Panc1 (cell line): ENCODE measurements around the gene MN1. TPM values are rescaled to one million over a fixed set of nuclear protein-coding genes. Genes with fewer than 3 reads are reported as not detected.

Source experiments
- ATAC-seq: fragments of 200-7000 bp; cut with Tn5 transposase; 2 replicates; pipeline ENCODE4 v1.9.1; 2020; ENCODE audit warnings: mild to moderate bottlenecking, moderate library complexity
- BruUV-seq: library from RNA; stranded (reverse); fragments of 400-500 nt; replicated peaks from 2 replicates; lab custom pipeline; 2021; lab: Mats Ljungman, UMichigan
- CTCF ChIA-PET: fragments of 300-600 bp; sonication (Branson Sonifier 250); formaldehyde crosslinking; loops from one replicate; lab custom pipeline; 2022; ENCODE audit warnings: antibody characterized with exemption; lab: Charles Lee
- POLR2A ChIA-PET: fragments of 300-600 bp; sonication (Branson Sonifier 250); formaldehyde crosslinking; loops from one replicate; lab custom pipeline; 2022; ENCODE audit warnings: antibody characterized with exemption; lab: Charles Lee
- DNase-seq: peaks from one replicate; pipeline ENCODE4 v3.0.0-alpha.2; 2010; ENCODE audit warnings: low read depth, low spot score
- H3K27ac ChIP-seq: 2 replicates; pipeline ENCODE4 v1.5.1; 2011; ENCODE audit warnings: mild to moderate bottlenecking, low read length, inconsistent platforms
- H3K27me3 ChIP-seq: fragments of 200-500 bp; sonication (Bioruptor generic); 2 replicates; pipeline ENCODE4 v1.6.0; 2014; ENCODE audit warnings: low read length, inconsistent platforms; ENCODE audit not compliant: control insufficient read depth, insufficient read depth
- H3K36me3 ChIP-seq: fragments of 200-500 bp; sonication (Bioruptor generic); 2 replicates; pipeline ENCODE4 v1.5.1; 2014; ENCODE audit warnings: inconsistent platforms, mild to moderate bottlenecking, low read length, moderate library complexity; ENCODE audit not compliant: control insufficient read depth, insufficient read depth
- H3K4me1 ChIP-seq: 2 replicates; pipeline ENCODE4 v1.5.1; 2011; ENCODE audit warnings: inconsistent platforms, mild to moderate bottlenecking, low read length, moderate library complexity; ENCODE audit not compliant: control insufficient read depth, insufficient read depth
- H3K4me3 ChIP-seq, 2 experiments: 2 replicates each; pipeline ENCODE4 v1.5.1; 2011 to 2012; ENCODE audit warnings: low read depth in 2 of 2, low read length in 2 of 2, mild to moderate bottlenecking in 2 of 2, inconsistent platforms in 1 of 2, moderate library complexity in 1 of 2
- H3K9me3 ChIP-seq: fragments of 200-500 bp; sonication (Bioruptor generic); 2 replicates; pipeline ENCODE4 v1.5.1; 2014; ENCODE audit warnings: low read depth, mild to moderate bottlenecking, inconsistent platforms, low read length, moderate library complexity; ENCODE audit not compliant: control insufficient read depth, insufficient read depth
- POLR2AphosphoS5 ChIP-seq: IDR thresholded peaks from 2 replicates; pipeline ENCODE4 v1.6.1; 2012; ENCODE audit warnings: mild to moderate bottlenecking, low read depth, low read length, moderate library complexity
- SIN3A ChIP-seq: IDR thresholded peaks from 2 replicates; pipeline ENCODE4 v1.6.1; 2012; ENCODE audit warnings: low read depth, mild to moderate bottlenecking, low read length, moderate library complexity, borderline replicate concordance; ENCODE audit not compliant: insufficient read depth
- TCF7L2 ChIP-seq: IDR thresholded peaks from 2 replicates; pipeline ENCODE4 v1.6.1; 2011; ENCODE audit warnings: mild to moderate bottlenecking, low read depth, low read length, inconsistent platforms
- in situ Hi-C: cut with HindIII; loops from 2 replicates; pipeline ENCODE4 v1.10.0; 2016; ENCODE audit warnings: low sequenced_read_pairs, low pct_unique_long_range_greater_than_20kb
- intact Hi-C: fragments of 100-400 bp; cut with micrococcal nuclease; formaldehyde crosslinking; loops from one replicate; pipeline ENCODE4 v1.10.0; 2022; ENCODE audit not compliant: unreplicated experiment
- total RNA-seq: library from RNA; stranded (reverse); gene quantifications from one replicate; pipeline ENCODE4 v1.2.1, GENCODE V29; 2021; ENCODE audit not compliant: unreplicated experiment
- TF ChIP-seq, protein P1 (sequence below), 2 experiments: IDR thresholded peaks; 2 replicates each; pipeline ENCODE4 v1.6.1; 2011 to 2012; ENCODE audit warnings: low read depth in 2 of 2, control low read depth in 1 of 2, low read length in 1 of 2, mild to moderate bottlenecking in 1 of 2, moderate library complexity in 1 of 2; ENCODE audit not compliant: insufficient read depth in 1 of 2
- TF ChIP-seq, protein P2 (sequence below): fragments of 450-650 bp; IDR thresholded peaks from 2 replicates; pipeline ENCODE4 v1.5.1; 2017; ENCODE audit warnings: mild to moderate bottlenecking

Gene MN1
- total RNA-seq, 1 experiment from 2014 or later: 0.51 TPM

DNA sequence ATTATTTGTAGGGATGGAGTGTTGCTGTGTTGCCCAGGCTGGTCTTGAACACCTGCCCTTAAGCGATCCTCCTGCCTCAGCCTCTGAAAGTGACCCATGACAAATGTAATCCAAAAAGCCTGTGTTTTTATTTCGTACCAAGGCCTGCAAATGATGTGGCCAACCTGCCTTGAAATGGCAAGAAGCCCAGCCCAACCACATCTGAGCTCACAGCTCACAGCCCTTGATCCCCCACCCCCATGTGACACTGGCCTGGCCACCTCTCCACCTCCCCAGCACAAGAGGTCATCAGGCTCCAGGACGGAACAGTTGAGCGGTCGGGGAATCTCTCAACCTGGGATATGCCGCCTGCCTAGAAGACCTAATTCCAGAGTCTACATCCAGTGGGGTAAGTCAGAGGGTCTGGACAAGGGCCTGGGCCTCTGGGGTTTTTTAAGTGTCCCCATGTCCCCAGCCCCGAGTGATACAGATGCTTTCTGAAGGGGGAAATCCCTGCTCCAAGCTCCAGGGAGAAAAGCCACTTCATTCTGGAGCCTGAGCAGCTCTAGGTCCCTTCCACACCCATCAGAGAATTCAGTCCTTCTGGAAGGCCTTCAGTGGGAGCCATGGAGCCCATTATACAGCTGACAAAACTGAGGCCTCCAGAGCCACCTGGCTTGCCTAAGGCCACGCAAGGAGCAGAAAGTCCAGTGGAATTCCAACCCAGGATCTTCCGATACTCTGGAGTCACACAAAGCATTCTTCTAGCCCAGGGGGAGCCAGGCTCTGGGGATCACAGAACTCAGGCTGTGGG lies 70.7 kb downstream of the MN1 start:
- H3K4me3 ChIP-seq: no peak overlapping the region
- TF ChIP-seq, protein P1, sequence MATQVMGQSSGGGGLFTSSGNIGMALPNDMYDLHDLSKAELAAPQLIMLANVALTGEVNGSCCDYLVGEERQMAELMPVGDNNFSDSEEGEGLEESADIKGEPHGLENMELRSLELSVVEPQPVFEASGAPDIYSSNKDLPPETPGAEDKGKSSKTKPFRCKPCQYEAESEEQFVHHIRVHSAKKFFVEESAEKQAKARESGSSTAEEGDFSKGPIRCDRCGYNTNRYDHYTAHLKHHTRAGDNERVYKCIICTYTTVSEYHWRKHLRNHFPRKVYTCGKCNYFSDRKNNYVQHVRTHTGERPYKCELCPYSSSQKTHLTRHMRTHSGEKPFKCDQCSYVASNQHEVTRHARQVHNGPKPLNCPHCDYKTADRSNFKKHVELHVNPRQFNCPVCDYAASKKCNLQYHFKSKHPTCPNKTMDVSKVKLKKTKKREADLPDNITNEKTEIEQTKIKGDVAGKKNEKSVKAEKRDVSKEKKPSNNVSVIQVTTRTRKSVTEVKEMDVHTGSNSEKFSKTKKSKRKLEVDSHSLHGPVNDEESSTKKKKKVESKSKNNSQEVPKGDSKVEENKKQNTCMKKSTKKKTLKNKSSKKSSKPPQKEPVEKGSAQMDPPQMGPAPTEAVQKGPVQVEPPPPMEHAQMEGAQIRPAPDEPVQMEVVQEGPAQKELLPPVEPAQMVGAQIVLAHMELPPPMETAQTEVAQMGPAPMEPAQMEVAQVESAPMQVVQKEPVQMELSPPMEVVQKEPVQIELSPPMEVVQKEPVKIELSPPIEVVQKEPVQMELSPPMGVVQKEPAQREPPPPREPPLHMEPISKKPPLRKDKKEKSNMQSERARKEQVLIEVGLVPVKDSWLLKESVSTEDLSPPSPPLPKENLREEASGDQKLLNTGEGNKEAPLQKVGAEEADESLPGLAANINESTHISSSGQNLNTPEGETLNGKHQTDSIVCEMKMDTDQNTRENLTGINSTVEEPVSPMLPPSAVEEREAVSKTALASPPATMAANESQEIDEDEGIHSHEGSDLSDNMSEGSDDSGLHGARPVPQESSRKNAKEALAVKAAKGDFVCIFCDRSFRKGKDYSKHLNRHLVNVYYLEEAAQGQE (IDR thresholded peaks at IDR 0.05; ENCODE audit: insufficient read depth in 1 of 2, low read depth in 2 of 2, low read length in 1 of 2): no peak
- no peak for TF ChIP-seq SIN3A
- no peak for TF ChIP-seq TCF7L2
- TF ChIP-seq POLR2AphosphoS5: no peak
- TF ChIP-seq, protein P2, sequence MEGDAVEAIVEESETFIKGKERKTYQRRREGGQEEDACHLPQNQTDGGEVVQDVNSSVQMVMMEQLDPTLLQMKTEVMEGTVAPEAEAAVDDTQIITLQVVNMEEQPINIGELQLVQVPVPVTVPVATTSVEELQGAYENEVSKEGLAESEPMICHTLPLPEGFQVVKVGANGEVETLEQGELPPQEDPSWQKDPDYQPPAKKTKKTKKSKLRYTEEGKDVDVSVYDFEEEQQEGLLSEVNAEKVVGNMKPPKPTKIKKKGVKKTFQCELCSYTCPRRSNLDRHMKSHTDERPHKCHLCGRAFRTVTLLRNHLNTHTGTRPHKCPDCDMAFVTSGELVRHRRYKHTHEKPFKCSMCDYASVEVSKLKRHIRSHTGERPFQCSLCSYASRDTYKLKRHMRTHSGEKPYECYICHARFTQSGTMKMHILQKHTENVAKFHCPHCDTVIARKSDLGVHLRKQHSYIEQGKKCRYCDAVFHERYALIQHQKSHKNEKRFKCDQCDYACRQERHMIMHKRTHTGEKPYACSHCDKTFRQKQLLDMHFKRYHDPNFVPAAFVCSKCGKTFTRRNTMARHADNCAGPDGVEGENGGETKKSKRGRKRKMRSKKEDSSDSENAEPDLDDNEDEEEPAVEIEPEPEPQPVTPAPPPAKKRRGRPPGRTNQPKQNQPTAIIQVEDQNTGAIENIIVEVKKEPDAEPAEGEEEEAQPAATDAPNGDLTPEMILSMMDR: no peak
- no peaks in the 10 kb centered on the region for H3K4me1 ChIP-seq
- no peak for ATAC-seq
- POLR2A ChIA-PET: no interaction called here
- no peaks in the 10 kb centered on the region for H3K36me3 ChIP-seq
- H3K9me3 ChIP-seq: no peaks in the 10 kb centered on the region
- BruUV-seq: no TSS peak
- intact Hi-C loops (no loop called here), in situ Hi-C loops (no loop called here)
- DNase-seq: no peak
- no peaks in the 10 kb centered on the region for H3K27me3 ChIP-seq
- H3K27ac ChIP-seq: no peak overlapping the region
- CTCF ChIA-PET: no interaction called here

DNA sequence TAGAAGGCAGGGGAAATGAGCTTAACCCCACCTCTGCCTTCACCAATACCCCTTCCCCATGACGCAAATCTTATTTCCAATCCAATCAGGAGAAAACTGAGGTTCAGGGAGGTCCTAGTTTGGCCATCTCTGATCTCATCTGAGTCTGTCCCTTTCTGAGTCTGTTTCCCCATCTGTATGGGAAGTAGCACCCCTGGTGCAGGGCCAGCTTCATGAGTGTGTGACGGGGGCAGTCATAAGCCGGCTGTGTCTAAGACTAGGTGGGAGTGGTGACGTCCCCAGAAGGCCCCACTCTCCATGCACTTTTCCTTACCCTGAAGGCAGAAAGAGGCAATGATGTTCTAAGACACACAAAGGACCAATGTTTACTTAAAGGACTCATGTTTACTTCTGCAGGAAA lies 72.3 kb downstream of the MN1 start:
- H3K4me1 ChIP-seq: no peaks in the 10 kb centered on the region
- no peaks in the 10 kb centered on the region for H3K9me3 ChIP-seq
- no peaks in the 10 kb centered on the region for H3K27me3 ChIP-seq
- H3K4me3 ChIP-seq: no peak overlapping the region
- ChIA-PET POLR2A (no interaction called here), CTCF (no interaction called here)
- H3K36me3 ChIP-seq: no peaks in the 10 kb centered on the region
- intact Hi-C loops (no loop called here), in situ Hi-C loops (no loop called here)
- H3K27ac ChIP-seq: no peak overlapping the region
- DNase-seq (no peak), ATAC-seq (no peak)
- no TSS peak for BruUV-seq
- TF ChIP-seq POLR2AphosphoS5: no peak
- no peak for TF ChIP-seq SIN3A
- TF ChIP-seq, protein P1 (IDR thresholded peaks at IDR 0.05; ENCODE audit: insufficient read depth in 1 of 2, low read depth in 2 of 2, low read length in 1 of 2): no peak
- TF ChIP-seq TCF7L2: no peak
- TF ChIP-seq, protein P2: no peak
